Measurements from ENCODE around the gene G6PC3.

- no peak for TF ChIP-seq ZFP30 (CRISPR knock-in tag; IDR thresholded peaks at IDR 0.05)
- no peak for TF ChIP-seq GLIS3 (CRISPR knock-in tag; IDR thresholded peaks at IDR 0.05)
- TF ChIP-seq CSRNP3 (CRISPR knock-in tag; IDR thresholded peaks at IDR 0.05), result no peak
- TF ChIP-seq CREB5 (CRISPR knock-in tag; IDR thresholded peaks at IDR 0.05; ENCODE audit: low read depth), result no peak
- TF ChIP-seq RARB (CRISPR knock-in tag; IDR thresholded peaks at IDR 0.05), result no peak
- TF ChIP-seq POU6F1 (CRISPR knock-in tag; IDR thresholded peaks at IDR 0.05; ENCODE audit: borderline replicate concordance, low read depth), result no peak
- no peak for TF ChIP-seq BACH2 (CRISPR knock-in tag; IDR thresholded peaks at IDR 0.05; ENCODE audit: borderline replicate concordance)
- TF ChIP-seq SNAI2 (CRISPR knock-in tag; IDR thresholded peaks at IDR 0.05), result no peak
- TF ChIP-seq TSHZ2 (CRISPR knock-in tag; IDR thresholded peaks at IDR 0.05), result no peak
- no peak for TF ChIP-seq PATZ1 (CRISPR knock-in tag; IDR thresholded peaks at IDR 0.05; ENCODE audit: borderline replicate concordance)
Measured at GRCh38 chr17:44084921-44085320, 14.4 kb downstream of the G6PC3 start.

Measured in SK-N-SH treated with all-trans-retinoic acid at 6 μM for 48 hours (cell line).